RWPE2 (cell line): ENCODE results near the gene CTSS.
"Not testable (repeated sequence)": the region's sequence is repeated elsewhere in the genome, so short reads cannot be mapped to it uniquely, and the experiment has no call there.

Experiments
- ATAC-seq: fragments of 200-7000 bp; cut with Tn5 transposase; 3 replicates; pipeline ENCODE4 v1.9.1; 2021; ENCODE audit warnings: low read depth
- DNase-seq: peaks from one replicate; pipeline ENCODE4 v3.0.0-alpha.2; 2020; ENCODE audit warnings: low spot score
- H3K27ac ChIP-seq: fragments of 450-650 bp; 2 replicates; pipeline ENCODE4 v1.5.1; 2017; ENCODE audit warnings: mild to moderate bottlenecking; ENCODE audit not compliant: poor library complexity, severe bottlenecking
- H3K27me3 ChIP-seq: fragments of 250-450 bp; sonication (Bioruptor Pico); 2 replicates; pipeline ENCODE4 v1.5.1; 2021; ENCODE audit warnings: mild to moderate bottlenecking, moderate library complexity; ENCODE audit not compliant: insufficient read depth, poor library complexity, severe bottlenecking
- H3K36me3 ChIP-seq: fragments of 250-450 bp; sonication (Bioruptor Pico); 2 replicates; pipeline ENCODE4 v1.5.1; 2020; ENCODE audit warnings: low read depth, mild to moderate bottlenecking, moderate library complexity
- H3K4me1 ChIP-seq: fragments of 250-450 bp; sonication (Bioruptor Pico); 2 replicates; pipeline ENCODE4 v1.5.1; 2021; ENCODE audit warnings: mild to moderate bottlenecking, moderate library complexity; ENCODE audit not compliant: insufficient read depth, poor library complexity, severe bottlenecking
- H3K4me3 ChIP-seq: fragments of 250-450 bp; sonication (Bioruptor Pico); 2 replicates; pipeline ENCODE4 v1.5.1; 2021; ENCODE audit warnings: mild to moderate bottlenecking, moderate library complexity; ENCODE audit not compliant: severe bottlenecking
- H3K9me3 ChIP-seq: fragments of 250-450 bp; sonication (Bioruptor Pico); 2 replicates; pipeline ENCODE4 v1.5.1; 2021; ENCODE audit warnings: mild to moderate bottlenecking, moderate library complexity; ENCODE audit not compliant: severe bottlenecking
- CTCF ChIP-seq: fragments of 450-650 bp; IDR thresholded peaks from one replicate; pipeline ENCODE4 v1.5.1; 2017; ENCODE audit warnings: mild to moderate bottlenecking, moderate library complexity; ENCODE audit not compliant: poor library complexity, severe bottlenecking

CTSS gene

GRCh38 chr1:150778409-150778808 lies 12.8 kb upstream of the CTSS start:
- H3K9me3 ChIP-seq, result no peaks in the 10 kb centered on the region
- no peaks in the 10 kb centered on the region for H3K36me3 ChIP-seq
- TF ChIP-seq CTCF, result no peak
- no peaks in the 10 kb centered on the region for H3K27me3 ChIP-seq
- H3K27ac ChIP-seq, result no peak overlapping the region
- no peaks in the 10 kb centered on the region for H3K4me1 ChIP-seq
- H3K4me3 ChIP-seq, result no peak overlapping the region
- DNase-seq (no peak), ATAC-seq (no peak)

GRCh38 chr1:150777544-150777943 lies 12.0 kb upstream of the CTSS start:
- no peaks in the 10 kb centered on the region for H3K4me1 ChIP-seq
- ATAC-seq (no peak), DNase-seq (no peak)
- H3K36me3 ChIP-seq, result no peaks in the 10 kb centered on the region
- no peak overlapping the region for H3K27ac ChIP-seq
- no peaks in the 10 kb centered on the region for H3K9me3 ChIP-seq
- H3K27me3 ChIP-seq, result no peaks in the 10 kb centered on the region
- TF ChIP-seq CTCF, result no peak
- no peak overlapping the region for H3K4me3 ChIP-seq

- not testable (repeated sequence) for H3K4me3 ChIP-seq, H3K27ac ChIP-seq, ATAC-seq, DNase-seq, H3K36me3 ChIP-seq, H3K27me3 ChIP-seq, H3K9me3 ChIP-seq, H3K4me1 ChIP-seq
Measured at GRCh38 chr1:150775931-150776505, 10.4 kb upstream of the CTSS start.

- no peaks in the 10 kb centered on the region for H3K4me1 ChIP-seq
- ATAC-seq (no peak), DNase-seq (no peak)
- H3K36me3 ChIP-seq, result no peaks in the 10 kb centered on the region
- no peak overlapping the region for H3K27ac ChIP-seq
- H3K27me3 ChIP-seq, result no peaks in the 10 kb centered on the region
- no peak overlapping the region for H3K4me3 ChIP-seq
- TF ChIP-seq CTCF, result no peak
- no peaks in the 10 kb centered on the region for H3K9me3 ChIP-seq
Measured at GRCh38 chr1:150775276-150775675, 9.7 kb upstream of the CTSS start.

GRCh38 chr1:150772326-150772725 lies 6.7 kb upstream of the CTSS start:
- no peak for TF ChIP-seq CTCF
- H3K9me3 ChIP-seq, result no peaks in the 10 kb centered on the region
- no peak overlapping the region for H3K27ac ChIP-seq

GRCh38 chr1:150767704-150768103 lies 2.1 kb upstream of the CTSS start:
- H3K36me3 ChIP-seq, ATAC-seq, H3K9me3 ChIP-seq, H3K27ac ChIP-seq, H3K4me3 ChIP-seq, H3K27me3 ChIP-seq, DNase-seq: not testable (repeated sequence)
- peaks cover 15% of the 10 kb centered on the region for H3K4me1 ChIP-seq

More at GRCh38 chr1:150772326-150772725, 6.7 kb upstream of the CTSS start:
- no peak for DNase-seq
- H3K27me3 ChIP-seq, result no peaks in the 10 kb centered on the region
- no peaks in the 10 kb centered on the region for H3K4me1 ChIP-seq
- no peak overlapping the region for H3K4me3 ChIP-seq
- no peaks in the 10 kb centered on the region for H3K36me3 ChIP-seq
- ATAC-seq, result no peak

GRCh38 chr1:150765977-150766301 lies 361 bp upstream of the CTSS start:
- H3K36me3 ChIP-seq, H3K27me3 ChIP-seq, DNase-seq, ATAC-seq, H3K9me3 ChIP-seq, H3K4me3 ChIP-seq, H3K27ac ChIP-seq: not testable (repeated sequence)
- peaks cover 15% of the 10 kb centered on the region for H3K4me1 ChIP-seq
